Measurements from ENCODE around the gene SNTB2.

SNTB2 gene

DNA sequence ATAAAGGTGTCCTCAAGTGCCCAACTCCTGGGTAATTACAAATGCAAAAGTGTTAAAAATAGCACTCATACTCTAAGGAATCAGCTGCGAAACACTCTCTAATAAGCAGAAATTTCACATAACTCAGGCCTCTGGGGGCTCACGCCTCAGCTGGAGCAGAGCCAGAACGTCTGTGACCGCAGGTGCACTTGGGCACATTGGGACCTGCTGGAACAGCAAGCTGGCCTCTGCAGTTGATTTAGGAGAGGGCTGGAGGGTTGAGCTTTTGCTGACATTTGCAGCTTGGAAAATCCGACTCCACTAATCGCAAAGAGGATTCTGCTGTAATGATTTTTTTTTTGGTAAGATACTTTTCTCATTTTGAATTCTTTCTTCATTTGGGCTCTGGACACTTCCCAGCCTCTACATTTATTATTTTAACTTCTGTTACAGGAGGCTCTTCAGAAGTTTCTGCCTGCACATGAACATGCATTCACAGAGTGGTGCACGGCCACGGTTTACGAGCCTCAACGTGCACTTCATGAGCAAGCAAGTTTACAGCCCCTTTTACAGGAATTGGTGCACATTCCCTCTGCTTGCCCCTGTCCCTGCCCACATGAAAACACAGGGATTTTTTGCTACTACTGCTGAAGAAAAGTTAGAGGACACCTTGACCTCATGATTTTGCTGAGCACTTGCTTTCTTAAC, 4.1 kb upstream of the SNTB2 start:
- no peak for DNase-seq

- DNase-seq: peak in 1 of 2 donors; percentile 44
Observed at GRCh38 chr16:69187446-69188235, 677 bp downstream of the SNTB2 start.

- DNase-seq: peak in 1 of 2 donors; percentile 12
Observed at GRCh38 chr16:69188236-69188549, 1.2 kb downstream of the SNTB2 start.

DNA sequence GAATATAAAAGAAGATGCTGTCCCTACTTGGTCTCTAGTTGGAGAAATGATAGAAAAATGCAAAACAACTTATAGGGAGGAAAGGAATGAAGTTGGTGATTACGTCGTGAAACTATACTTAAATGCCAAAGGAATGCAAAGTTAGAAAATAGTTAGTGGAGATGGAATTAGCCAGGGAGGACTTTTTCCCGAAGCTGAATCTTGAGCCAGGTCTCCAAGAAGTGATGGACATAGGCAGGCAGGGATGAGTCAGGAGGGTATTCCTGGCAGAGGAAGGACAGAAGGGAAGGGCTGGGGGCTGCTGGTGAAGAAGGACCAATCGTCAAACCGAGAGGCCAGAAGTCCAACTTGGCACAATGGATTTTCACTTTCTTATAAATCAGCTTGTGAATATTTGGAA, 1.8 kb downstream of the SNTB2 start:
- DNase-seq: no peak

GRCh38 chr16:69190046-69190588, 3.2 kb downstream of the SNTB2 start:
- DNase-seq: no peak

DNA sequence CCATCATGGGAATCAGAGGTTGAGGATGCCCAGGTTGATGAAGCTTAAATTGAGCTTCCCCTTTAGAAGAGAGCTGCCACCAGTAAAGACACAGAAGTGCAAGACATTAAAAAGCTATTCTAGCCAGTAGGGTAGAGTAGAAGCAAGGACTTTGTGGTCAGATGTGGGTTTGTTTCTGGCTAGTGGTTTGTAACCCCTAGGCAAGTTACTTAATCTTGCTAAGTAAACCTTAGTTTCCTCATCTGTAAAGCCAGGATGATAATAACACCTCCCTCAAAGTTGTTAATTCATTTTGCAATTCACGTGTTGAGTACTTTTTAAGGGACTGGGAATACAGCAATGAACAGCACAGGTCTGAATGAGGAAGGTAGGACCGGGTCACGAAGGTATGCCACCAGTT, 3.6 kb downstream of the SNTB2 start:
- DNase-seq: peak in 1 of 2 donors; percentile 13

DNA sequence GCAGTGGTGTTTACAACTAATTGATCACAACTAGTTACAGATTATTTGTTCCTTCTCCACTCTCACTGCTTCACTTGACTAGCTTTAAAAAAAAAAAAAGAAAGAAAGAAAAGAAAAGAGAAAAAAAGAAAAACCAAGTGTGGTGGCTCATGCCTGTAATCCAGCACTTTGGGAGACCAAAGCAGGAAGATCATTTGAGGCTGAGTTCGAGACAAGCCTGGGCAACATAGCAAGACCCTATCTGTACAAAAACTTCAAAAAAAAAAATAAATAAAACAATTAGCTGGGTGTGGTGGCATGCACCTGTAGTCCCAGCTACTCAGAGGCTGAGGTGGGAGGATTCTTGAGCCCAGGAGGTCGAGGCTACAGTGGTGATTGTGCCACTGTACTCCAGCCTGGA, 4.2 kb downstream of the SNTB2 start:
- DNase-seq: no peak

GRCh38 chr16:69193855-69194254, 6.9 kb downstream of the SNTB2 start:
- no peak for DNase-seq

- DNase-seq: no peak
Observed at GRCh38 chr16:69194488-69194887, 7.5 kb downstream of the SNTB2 start.

DNA sequence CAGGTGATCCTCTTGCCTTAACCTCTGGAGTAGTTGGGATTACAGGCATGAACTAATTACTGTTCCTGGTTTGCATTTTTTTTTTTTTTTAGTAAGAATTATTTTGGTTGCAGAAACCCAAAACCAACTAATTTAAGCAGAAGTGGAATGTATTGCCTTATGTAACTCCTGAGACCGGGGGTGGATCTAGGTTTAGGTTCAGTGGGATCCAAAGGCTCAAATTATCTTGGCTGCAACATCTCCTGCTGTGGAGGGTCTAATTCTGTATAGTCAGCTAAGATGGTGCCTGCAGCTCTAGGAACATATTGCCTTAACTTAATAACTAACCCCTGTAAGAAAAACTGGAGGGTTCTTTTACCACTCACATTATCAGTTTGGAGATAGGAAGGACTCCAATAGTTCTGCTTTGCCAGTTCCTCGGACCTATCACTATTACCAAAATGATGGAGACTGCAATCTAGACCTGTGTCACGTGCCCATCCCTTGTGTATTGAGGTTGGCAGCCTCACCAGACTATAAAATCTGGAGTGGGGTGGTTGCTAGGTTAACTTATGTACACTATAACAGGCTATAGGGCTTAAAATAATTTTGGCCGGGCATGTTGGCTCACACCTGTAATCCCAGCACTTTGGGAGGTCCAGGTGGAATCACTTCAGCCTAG, 8.5 kb downstream of the SNTB2 start:
- DNase-seq: no peak

- no peak for DNase-seq
Observed at GRCh38 chr16:69197573-69197972, 10.6 kb downstream of the SNTB2 start.

DNA sequence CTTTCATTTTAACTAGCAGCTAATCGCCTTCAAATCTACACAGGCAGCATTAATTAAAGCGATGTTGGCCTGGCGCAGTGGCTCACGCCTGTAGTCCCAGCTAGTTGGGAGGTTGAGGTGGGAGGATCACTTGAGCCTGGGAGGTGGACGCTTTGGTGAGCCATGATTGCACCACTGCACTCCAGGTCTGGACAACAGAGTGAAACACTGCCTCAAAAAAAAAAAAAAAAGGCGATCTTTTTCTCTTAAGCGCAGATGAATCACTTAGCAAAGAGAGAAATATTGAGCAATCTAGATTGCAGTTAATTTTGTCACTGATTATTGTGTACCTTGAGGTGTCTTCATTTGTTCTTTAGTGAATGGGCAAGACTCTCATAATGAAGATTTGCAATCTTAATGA, 12.4 kb downstream of the SNTB2 start:
- DNase-seq: no peak

DNA sequence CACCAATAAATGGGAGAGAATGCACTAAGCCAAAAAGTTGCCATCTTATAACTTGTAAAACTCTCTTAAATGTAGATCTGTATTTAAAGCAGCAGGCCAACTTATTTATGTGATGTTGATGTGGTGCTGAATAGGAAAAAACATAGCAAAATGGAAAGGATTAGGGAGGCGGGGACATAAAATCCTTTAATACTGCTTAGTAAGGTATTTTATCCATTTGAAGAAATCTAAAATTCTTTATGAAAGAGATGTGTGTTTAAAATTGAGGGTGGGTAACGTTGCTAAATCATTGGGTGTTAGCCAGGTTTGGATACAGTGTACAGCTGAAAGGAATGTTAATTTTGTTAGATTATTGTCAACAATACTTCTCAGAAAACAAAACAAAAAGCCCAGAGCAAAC, 14.3 kb downstream of the SNTB2 start:
- no peak for DNase-seq

- DNase-seq: no peak
Observed at GRCh38 chr16:69201787-69202186, 14.8 kb downstream of the SNTB2 start.

GRCh38 chr16:69204172-69204571, 17.2 kb downstream of the SNTB2 start:
- DNase-seq: no peak

DNA sequence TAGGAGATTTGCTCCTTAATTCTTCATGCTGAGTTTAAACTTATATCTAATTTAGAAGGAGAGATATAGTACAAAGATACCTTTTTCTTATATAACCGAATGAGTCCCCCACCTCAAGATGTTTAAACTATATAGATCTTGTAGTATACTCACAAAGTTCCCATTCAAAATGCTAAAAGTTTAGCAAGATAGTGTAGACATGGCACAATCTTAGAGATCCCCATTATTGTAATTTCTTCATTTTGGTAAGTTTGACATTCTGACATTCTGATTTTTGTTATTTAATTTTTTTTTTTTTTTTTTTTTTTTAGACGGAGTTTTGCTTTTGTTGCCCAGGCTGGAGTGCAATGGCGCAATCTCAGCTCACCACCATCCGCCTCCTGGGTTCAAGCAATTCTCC, 22.8 kb downstream of the SNTB2 start:
- DNase-seq: no peak

DNA sequence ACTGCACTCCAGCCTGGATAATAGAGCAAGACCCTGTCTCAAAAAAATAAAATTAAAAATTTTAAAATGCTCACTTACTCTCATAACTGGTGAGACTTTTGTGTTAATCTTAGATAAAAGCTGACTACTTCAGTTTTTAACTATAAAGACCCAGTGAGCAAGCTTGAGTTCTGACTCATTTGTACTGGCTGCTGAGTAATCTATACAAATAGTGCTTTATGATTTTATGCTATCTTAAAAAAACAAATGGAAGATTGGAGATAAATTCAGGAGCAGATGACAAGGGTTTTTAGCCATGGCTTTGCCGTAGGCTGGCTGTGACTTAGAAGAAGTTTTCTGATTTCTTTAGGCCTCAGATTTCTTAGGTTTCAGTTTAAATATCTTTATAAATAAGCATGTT, 30.5 kb downstream of the SNTB2 start:
- DNase-seq: no peak

- DNase-seq: no peak
Observed at GRCh38 chr16:69219279-69219678, 32.3 kb downstream of the SNTB2 start.

DNA sequence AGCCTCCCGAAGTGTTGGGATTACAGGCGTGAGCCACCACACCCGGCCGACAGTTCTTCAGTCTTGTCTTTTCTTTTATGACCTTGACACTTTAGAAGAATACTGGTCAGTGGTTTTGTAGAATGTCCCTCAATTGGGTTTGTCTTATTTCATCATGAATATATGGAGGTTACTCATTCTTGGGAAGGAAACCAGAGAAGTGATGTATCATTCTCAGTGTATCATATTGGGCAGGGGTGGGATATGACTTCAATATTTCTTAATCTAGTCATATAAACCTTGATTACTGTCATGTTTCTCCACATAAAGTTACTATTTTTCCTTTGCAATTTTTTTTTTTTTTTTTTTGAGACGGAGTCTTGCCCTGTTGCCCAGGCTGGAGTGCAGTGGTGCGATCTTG, 36.9 kb downstream of the SNTB2 start:
- no peak for DNase-seq

DNA sequence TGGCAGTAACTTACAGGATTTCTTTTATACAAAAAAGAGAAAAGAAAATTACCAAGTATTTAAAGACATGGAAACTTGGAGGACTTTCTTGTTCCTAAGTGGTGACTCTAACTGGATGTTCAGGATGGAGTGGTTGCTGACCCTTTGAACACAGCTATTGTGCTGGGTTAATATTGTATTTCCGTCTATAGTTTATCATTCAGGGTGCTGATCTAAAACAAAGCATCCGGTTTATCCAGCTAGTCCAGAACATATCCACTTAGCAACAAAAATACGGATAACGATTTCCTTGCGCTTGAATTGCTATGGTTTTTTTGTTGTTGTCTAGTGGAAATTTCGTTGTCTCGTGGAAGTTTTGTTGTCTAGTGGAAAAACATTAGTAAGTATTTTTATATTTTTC, 38.2 kb downstream of the SNTB2 start:
- DNase-seq: no peak

DNA sequence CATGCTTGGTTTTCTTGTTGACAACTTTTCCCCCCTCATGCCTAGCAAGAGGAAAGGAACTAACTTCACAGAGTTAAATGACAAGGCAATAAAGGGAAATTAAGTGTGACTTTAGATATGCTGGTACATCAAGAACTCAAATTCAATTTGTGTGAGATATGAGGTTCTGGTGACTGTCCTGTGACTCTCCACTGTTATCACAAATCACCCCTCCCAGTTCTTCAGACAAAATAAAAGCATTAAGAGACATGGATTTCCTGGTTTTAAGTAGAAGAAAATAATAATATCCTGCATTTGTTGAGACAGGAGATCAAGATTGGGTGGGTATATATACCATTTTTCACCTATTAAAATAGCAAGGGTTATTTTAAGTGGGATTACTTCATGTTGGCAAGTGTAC, 46.2 kb downstream of the SNTB2 start:
- DNase-seq: no peak

DNA sequence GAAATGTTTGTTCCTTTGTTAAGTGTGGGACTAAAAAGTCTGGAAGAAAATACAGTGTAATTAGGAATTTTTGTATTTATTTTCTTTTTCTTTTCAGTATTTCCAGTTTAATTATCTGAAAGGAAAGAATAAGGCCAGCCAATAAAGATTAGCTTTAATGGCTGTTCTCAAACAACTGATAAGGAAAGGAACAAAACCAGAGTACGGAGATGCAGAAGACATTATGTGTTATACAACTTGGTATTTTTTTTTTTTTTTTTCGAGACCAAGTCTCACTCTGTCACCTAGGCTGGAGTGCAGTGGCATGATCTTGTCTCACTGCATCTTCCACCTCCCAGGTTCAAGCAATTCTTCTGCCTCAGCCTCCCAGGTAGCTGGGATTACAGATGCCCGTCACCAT, 47.5 kb downstream of the SNTB2 start:
- DNase-seq: no peak

GRCh38 chr16:69236319-69236718, 49.4 kb downstream of the SNTB2 start:
- no peak for DNase-seq

- DNase-seq: no peak
Observed at GRCh38 chr16:69237296-69237695, 50.3 kb downstream of the SNTB2 start.
